Measurements from ENCODE around the gene CCDC184. TPM values are rescaled to one million over a fixed set of nuclear protein-coding genes. Genes with fewer than 3 reads are reported as not detected.
"Not testable (repeated sequence)": the region's sequence is repeated elsewhere in the genome, so short reads cannot be mapped to it uniquely, and the experiment has no call there.

CCDC184 gene
- total RNA-seq, 4 donors from 2014 or later, result 0.24 to 0.63 (median 0.42) TPM

GRCh38 chr12:48221645-48222044, 38.2 kb downstream of the CCDC184 start:
- DNase-seq (ENCODE audit: low spot score) (no peak), ATAC-seq (ENCODE audit: low FRiP score) (no peak)
- TF ChIP-seq CTCF (IDR thresholded peaks at IDR 0.05), result no peak

- DNase-seq (ENCODE audit: low spot score); ATAC-seq (ENCODE audit: low FRiP score): not testable (repeated sequence)
Observed at GRCh38 chr12:48224533-48224932, 41.1 kb downstream of the CCDC184 start.

- not testable (repeated sequence) for ATAC-seq (ENCODE audit: low FRiP score); DNase-seq (ENCODE audit: low spot score)
Observed at GRCh38 chr12:48231169-48231958, 47.9 kb downstream of the CCDC184 start.

Other genes with a start within 250 kb of the CCDC184 start
- 10 to 100 TPM; 27.3 to 87.5 (median 62.1) TPM for gene TMEM106C, start 220.0 kb upstream of the CCDC184 start, total RNA-seq
- gene COL2A1, start 179.2 kb upstream of the CCDC184 start, total RNA-seq, result under 1 TPM in 2 of 4 donors, not detected in 2; 0.12 to 0.56 TPM
- 10 to 100 TPM; 13.6 to 23.0 (median 18.2) TPM for gene SENP1, start 77.6 kb upstream of the CCDC184 start, total RNA-seq
- 10 to 100 TPM; 24.1 to 47.7 (median 31.3) TPM for gene PFKM, start 64.3 kb upstream of the CCDC184 start, total RNA-seq
- 10 to 100 TPM; 13.7 to 32.0 (median 22.3) TPM for gene ASB8, start 26.1 kb upstream of the CCDC184 start, total RNA-seq
- gene OR10AD1, start 19.6 kb downstream of the CCDC184 start, total RNA-seq, result not detected
- 10 to 100 TPM; 17.5 to 35.5 (median 20.5) TPM for gene ZNF641, start 167.3 kb downstream of the CCDC184 start, total RNA-seq

All from omental fat pad (tissue), 4 donors.